ENCODE results near the gene TLK2.
"Not testable (repeated sequence)": the region's sequence is repeated elsewhere in the genome, so short reads cannot be mapped to it uniquely, and the experiment has no call there.

DNA sequence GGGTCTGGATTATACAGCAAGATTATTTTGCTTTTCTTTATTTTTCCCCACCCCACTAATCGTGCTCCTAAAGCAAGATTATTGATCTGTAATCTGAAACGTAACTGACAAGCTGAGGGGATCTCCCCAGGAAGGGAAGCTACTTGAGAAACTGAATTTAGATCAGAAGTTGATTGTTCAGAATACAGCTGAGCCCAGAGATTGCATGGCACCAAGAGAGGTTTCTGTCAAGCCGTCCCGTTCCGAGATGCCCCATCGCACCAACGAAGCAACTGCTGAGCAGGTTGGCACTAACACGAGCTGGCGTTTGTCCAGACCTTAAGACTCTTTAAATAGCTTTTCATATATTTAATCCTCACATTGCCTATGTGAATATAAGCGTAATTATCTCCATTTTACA, 20.1 kb upstream of the TLK2 start:
- TF ChIP-seq, protein P1, sequence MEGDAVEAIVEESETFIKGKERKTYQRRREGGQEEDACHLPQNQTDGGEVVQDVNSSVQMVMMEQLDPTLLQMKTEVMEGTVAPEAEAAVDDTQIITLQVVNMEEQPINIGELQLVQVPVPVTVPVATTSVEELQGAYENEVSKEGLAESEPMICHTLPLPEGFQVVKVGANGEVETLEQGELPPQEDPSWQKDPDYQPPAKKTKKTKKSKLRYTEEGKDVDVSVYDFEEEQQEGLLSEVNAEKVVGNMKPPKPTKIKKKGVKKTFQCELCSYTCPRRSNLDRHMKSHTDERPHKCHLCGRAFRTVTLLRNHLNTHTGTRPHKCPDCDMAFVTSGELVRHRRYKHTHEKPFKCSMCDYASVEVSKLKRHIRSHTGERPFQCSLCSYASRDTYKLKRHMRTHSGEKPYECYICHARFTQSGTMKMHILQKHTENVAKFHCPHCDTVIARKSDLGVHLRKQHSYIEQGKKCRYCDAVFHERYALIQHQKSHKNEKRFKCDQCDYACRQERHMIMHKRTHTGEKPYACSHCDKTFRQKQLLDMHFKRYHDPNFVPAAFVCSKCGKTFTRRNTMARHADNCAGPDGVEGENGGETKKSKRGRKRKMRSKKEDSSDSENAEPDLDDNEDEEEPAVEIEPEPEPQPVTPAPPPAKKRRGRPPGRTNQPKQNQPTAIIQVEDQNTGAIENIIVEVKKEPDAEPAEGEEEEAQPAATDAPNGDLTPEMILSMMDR (conservative IDR thresholded peaks at IDR 0.05; ENCODE audit: low read length): not testable (repeated sequence)
- TF ChIP-seq EZH2phosphoT487 (IDR thresholded peaks at IDR 0.05; ENCODE audit: borderline replicate concordance, low read depth, low read length): not testable (repeated sequence)

Data from OCI-LY7 (cell line).